ENCODE measurements around the gene FMOD. TPM values are rescaled to one million over a fixed set of nuclear protein-coding genes. Genes with fewer than 3 reads are reported as not detected.

The FMOD gene
- total RNA-seq, 6 experiments from 2014 or later: 2.7 to 9.0 (median 3.8) TPM

GRCh38 chr1:203353486-203353885 is 2.6 kb upstream of the FMOD start:
- no peak overlapping the region for H3K4me3 ChIP-seq
- H3K27ac ChIP-seq: no peak overlapping the region
- H3K27me3 ChIP-seq: no peaks in the 10 kb centered on the region
- DNase-seq (no peak), ATAC-seq (no peak)
- TF ChIP-seq CTCF (IDR thresholded peaks at IDR 0.05) (no peak), POLR2A (IDR thresholded peaks at IDR 0.05) (no peak)
- 39% methylated on average over 7 of the region's 8 CpGs for WGBS (ENCODE audit: insufficient coverage, low coverage, low lambda C conversion rate, missing lambda C conversion rate)
- H3K36me3 ChIP-seq: no peaks in the 10 kb centered on the region
- no peaks in the 10 kb centered on the region for H3K4me1 ChIP-seq
- intact Hi-C loops (cut with DNase I): no loop called here
- no peaks in the 10 kb centered on the region for H3K9me3 ChIP-seq

- intact Hi-C loops (cut with DNase I): loop anchor here in 1 of 2 donors (5.0 kb wide), 1 partner anchor 142 kb away; the partner anchor contains the start of gene OPTC
- no peak overlapping the region for H3K4me3 ChIP-seq
- no peaks in the 10 kb centered on the region for H3K27me3 ChIP-seq
- no peaks in the 10 kb centered on the region for H3K4me1 ChIP-seq
- TF ChIP-seq CTCF (IDR thresholded peaks at IDR 0.05) (no peak), POLR2A (IDR thresholded peaks at IDR 0.05) (no peak)
- 45% methylated on average over 1 of the region's 4 CpGs for WGBS (ENCODE audit: insufficient coverage, low coverage, low lambda C conversion rate, missing lambda C conversion rate)
- DNase-seq (no peak), ATAC-seq (no peak)
- H3K9me3 ChIP-seq: no peaks in the 10 kb centered on the region
- H3K36me3 ChIP-seq: no peaks in the 10 kb centered on the region
- no peak overlapping the region for H3K27ac ChIP-seq
Observed at GRCh38 chr1:203349773-203350524, 973 bp downstream of the FMOD start.

- Histone ChIP-seq H3K4me1 (no peaks in the 10 kb centered on the region), H3K4me3 (no peak overlapping the region), H3K9me3 (no peaks in the 10 kb centered on the region), H3K27me3 (no peaks in the 10 kb centered on the region), H3K27ac (no peak overlapping the region), H3K36me3 (no peaks in the 10 kb centered on the region)
- no CpG with 5 or more reads among the region's 1 CpG for WGBS (ENCODE audit: insufficient coverage, low coverage, low lambda C conversion rate, missing lambda C conversion rate)
- no peak for DNase-seq
- intact Hi-C loops (cut with DNase I): loop anchor here in 1 of 2 donors (5.0 kb wide), 1 partner anchor 143 kb away; the partner anchor contains the start of gene OPTC
- ATAC-seq: no peak
- no peak for TF ChIP-seq CTCF (IDR thresholded peaks at IDR 0.05)
- no peak for TF ChIP-seq POLR2A (IDR thresholded peaks at IDR 0.05)
Observed at GRCh38 chr1:203349166-203349565, 1.8 kb downstream of the FMOD start.

GRCh38 chr1:203346769-203347102 is 4.2 kb downstream of the FMOD start:
- peaks cover 0 to 2% (median 0%) of the 10 kb centered on the region in 4 donors for H3K4me1 ChIP-seq
- 82% methylated on average over 3 of the region's 3 CpGs for WGBS (ENCODE audit: insufficient coverage, low coverage, low lambda C conversion rate, missing lambda C conversion rate)
- no peaks in the 10 kb centered on the region for H3K27me3 ChIP-seq
- no peak for DNase-seq
- H3K9me3 ChIP-seq: no peaks in the 10 kb centered on the region
- no peak overlapping the region for H3K4me3 ChIP-seq
- H3K36me3 ChIP-seq: no peaks in the 10 kb centered on the region
- ATAC-seq: no peak
- TF ChIP-seq CTCF (IDR thresholded peaks at IDR 0.05): no peak
- no peak for TF ChIP-seq POLR2A (IDR thresholded peaks at IDR 0.05)
- intact Hi-C loops (cut with DNase I): loop anchor here in 1 of 2 donors (5.0 kb wide), 1 partner anchor 146 kb away; the partner anchor contains the start of gene OPTC
- no peak overlapping the region for H3K27ac ChIP-seq

All from right lobe of liver (tissue), 6 donors.